Mesothelial cell of epicardium (in vitro differentiated cells): ENCODE results near the gene CCNJL. TPM values are rescaled to one million over a fixed set of nuclear protein-coding genes. Genes with fewer than 3 reads are reported as not detected.
"Not testable (repeated sequence)": the region's sequence is repeated elsewhere in the genome, so short reads cannot be mapped to it uniquely, and the experiment has no call there.

Source experiments
- DNase-seq, 2 experiments: peaks; one replicate each; pipeline ENCODE4 v3.0.0; 2021; ENCODE audit warnings: low spot score in 2 of 2; ENCODE audit not compliant: unreplicated experiment in 2 of 2
- H3K27ac Mint-ChIP-seq: 2 replicates; pipeline ENCODE4 v1.8.0; 2021; ENCODE audit warnings: mixed read lengths
- H3K27me3 Mint-ChIP-seq: 2 replicates; pipeline ENCODE4 v1.8.0; 2021; ENCODE audit warnings: low read depth, mixed read lengths
- H3K36me3 Mint-ChIP-seq: 2 replicates; pipeline ENCODE4 v1.8.0; 2021; ENCODE audit warnings: mixed read lengths
- H3K4me1 Mint-ChIP-seq: 2 replicates; pipeline ENCODE4 v1.8.0; 2021; ENCODE audit warnings: mixed read lengths
- H3K4me3 Mint-ChIP-seq: 2 replicates; pipeline ENCODE4 v1.8.0; 2021; ENCODE audit warnings: mild to moderate bottlenecking, moderate library complexity, mixed read lengths
- H3K9me3 Mint-ChIP-seq: 2 replicates; pipeline ENCODE4 v1.8.0; 2021; ENCODE audit warnings: mixed read lengths
- total RNA-seq: library from RNA; stranded (reverse); gene quantifications from 3 replicates; pipeline ENCODE4 v1.2.1, GENCODE V29; 2021
- TF ChIP-seq, protein P1 (sequence below): fragments of 200-600 bp; sonication (generic); IDR thresholded peaks from one replicate; pipeline ENCODE4 v1.5.0; 2021; ENCODE audit warnings: antibody characterized with exemption; ENCODE audit not compliant: unreplicated experiment

Gene CCNJL
- total RNA-seq, 1 donor from 2014 or later = 8.9 TPM

DNA sequence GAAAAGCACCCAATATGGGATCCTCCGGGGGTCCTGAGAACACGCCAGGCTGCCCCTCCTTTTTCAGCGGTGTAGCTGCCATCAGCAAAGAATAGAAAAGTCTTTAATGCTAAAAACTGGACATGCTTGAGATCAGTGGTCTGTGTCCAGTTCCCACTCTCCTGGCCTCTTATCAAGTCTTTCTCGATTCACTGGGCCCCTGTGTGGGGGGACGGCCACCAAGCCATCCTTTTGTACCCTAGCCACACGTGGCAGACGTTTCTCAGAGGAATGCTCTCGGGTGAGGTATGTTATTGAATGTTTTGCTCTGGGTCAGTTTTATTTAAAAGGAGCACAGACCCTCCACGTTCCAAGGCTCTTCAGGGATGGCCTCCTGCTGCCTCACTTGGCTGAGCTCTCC is 59.4 kb downstream of the CCNJL start:
- no peak for DNase-seq
- H3K4me3 Mint-ChIP-seq = no peak overlapping the region
- no peaks in the 10 kb centered on the region for H3K27me3 Mint-ChIP-seq
- TF ChIP-seq, protein P1, sequence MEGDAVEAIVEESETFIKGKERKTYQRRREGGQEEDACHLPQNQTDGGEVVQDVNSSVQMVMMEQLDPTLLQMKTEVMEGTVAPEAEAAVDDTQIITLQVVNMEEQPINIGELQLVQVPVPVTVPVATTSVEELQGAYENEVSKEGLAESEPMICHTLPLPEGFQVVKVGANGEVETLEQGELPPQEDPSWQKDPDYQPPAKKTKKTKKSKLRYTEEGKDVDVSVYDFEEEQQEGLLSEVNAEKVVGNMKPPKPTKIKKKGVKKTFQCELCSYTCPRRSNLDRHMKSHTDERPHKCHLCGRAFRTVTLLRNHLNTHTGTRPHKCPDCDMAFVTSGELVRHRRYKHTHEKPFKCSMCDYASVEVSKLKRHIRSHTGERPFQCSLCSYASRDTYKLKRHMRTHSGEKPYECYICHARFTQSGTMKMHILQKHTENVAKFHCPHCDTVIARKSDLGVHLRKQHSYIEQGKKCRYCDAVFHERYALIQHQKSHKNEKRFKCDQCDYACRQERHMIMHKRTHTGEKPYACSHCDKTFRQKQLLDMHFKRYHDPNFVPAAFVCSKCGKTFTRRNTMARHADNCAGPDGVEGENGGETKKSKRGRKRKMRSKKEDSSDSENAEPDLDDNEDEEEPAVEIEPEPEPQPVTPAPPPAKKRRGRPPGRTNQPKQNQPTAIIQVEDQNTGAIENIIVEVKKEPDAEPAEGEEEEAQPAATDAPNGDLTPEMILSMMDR = no peak
- H3K4me1 Mint-ChIP-seq = no peaks in the 10 kb centered on the region
- no peaks in the 10 kb centered on the region for H3K9me3 Mint-ChIP-seq
- H3K27ac Mint-ChIP-seq = no peak overlapping the region
- H3K36me3 Mint-ChIP-seq = peaks cover 7% of the 10 kb centered on the region

DNA sequence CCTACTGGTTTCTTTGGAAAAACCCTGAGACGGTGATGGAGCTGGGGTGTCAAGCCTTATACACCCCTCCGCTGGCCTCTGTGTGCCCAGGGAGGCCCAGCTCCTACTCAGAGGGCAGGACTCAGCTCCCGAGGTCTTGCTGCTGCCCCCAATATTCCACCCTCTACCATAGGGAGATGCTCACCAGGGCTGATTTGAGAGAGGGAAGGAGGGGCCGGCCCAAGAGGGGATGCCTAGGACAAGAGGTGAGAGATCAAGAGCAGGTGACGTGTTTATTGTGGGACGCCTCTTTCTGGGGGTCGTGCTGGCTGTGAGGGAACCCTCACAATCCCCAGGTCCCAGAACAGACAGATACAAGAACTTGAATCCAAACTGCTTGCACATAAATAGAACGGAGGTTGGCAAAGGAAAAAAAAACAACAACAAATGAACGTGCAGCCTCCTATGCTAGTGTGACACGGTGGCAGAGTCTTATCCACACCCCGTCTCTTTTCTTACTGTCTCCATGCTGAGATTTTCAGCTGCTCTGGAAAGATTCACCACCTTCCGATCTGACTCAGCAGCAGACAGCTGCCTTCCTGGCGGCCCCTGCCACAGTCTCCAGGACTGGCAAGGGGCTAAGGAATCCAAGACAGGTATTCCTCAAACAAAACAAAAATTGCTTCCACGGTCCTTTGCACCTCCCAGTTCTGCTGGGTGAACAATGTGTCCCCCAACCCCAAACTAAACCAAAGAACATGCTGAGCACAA is 60.8 kb downstream of the CCNJL start:
- H3K36me3 Mint-ChIP-seq = peaks cover 7% of the 10 kb centered on the region
- TF ChIP-seq, protein P1 = no peak
- H3K27ac Mint-ChIP-seq = no peak overlapping the region
- no peak overlapping the region for H3K4me3 Mint-ChIP-seq
- no peaks in the 10 kb centered on the region for H3K4me1 Mint-ChIP-seq
- H3K27me3 Mint-ChIP-seq = no peaks in the 10 kb centered on the region
- no peaks in the 10 kb centered on the region for H3K9me3 Mint-ChIP-seq
- DNase-seq = no peak

DNA sequence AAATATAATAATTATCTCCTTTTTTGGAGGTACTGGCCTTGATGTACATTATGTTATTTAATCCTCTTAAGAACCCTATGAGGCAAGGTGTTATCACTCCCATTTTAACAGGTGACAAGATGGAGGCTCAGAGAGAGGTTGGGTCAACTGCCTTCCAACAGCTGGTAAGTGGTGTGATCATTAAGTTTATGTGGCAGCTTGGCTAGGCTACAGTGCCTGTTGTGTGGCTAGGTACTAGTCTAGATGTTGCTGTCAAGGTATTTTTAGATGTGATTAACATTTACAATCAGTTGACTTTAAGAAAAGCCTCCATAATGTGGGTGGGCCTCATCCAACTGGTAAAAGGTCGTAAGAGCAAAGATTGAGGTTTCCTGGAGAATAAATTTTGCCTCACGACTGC is 61.5 kb downstream of the CCNJL start:
- Mint-ChIP-seq H3K4me3 (no peak overlapping the region), H3K27ac (no peak overlapping the region), H3K9me3 (no peaks in the 10 kb centered on the region), H3K4me1 (no peaks in the 10 kb centered on the region), H3K27me3 (no peaks in the 10 kb centered on the region), H3K36me3 (peaks cover 7% of the 10 kb centered on the region)
- TF ChIP-seq, protein P1 = no peak
- DNase-seq = no peak

DNA sequence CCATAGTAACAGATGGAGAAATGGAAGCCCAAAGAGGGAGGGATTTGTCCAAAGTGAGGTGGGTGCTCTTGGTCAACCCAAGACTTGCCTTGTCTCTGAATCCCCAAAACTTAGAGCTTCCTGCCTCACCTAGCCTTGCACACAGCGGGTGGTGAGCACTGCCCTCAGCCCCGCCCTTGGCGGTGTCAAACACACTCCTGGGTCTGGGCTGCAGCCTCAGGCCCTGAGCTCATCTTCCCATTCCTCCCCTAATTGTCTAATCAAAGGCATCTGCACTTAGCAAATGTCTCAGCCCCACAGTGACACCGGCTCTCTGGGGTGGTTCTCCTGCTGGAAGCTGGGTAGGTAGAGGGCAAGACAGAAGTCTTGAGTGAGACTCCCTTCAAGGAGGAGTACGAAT is 62.1 kb downstream of the CCNJL start:
- no peak for DNase-seq
- H3K4me3 Mint-ChIP-seq = no peak overlapping the region
- TF ChIP-seq, protein P1 = no peak
- H3K9me3 Mint-ChIP-seq = no peaks in the 10 kb centered on the region
- no peak overlapping the region for H3K27ac Mint-ChIP-seq
- H3K4me1 Mint-ChIP-seq = no peaks in the 10 kb centered on the region
- peaks cover 7% of the 10 kb centered on the region for H3K36me3 Mint-ChIP-seq
- H3K27me3 Mint-ChIP-seq = no peaks in the 10 kb centered on the region

DNA sequence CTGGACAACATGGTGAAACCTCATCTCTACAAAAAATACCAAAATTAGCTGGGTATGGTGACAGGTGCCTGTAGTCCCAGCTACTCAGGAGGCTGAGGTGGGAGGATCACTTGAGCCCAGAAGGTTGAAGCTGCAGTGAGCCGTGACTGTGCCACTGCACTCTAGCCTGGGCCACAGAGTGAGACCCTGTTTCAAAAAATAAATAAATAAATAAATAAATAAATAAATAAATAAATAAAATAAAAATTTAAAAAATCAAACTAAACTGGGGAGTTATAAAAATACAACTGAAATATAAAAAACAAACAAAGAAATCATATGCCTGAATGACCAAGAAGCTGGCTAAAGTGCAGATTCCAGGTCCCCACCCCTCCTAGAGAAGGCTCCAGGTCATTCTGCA is 62.8 kb downstream of the CCNJL start:
- H3K36me3 Mint-ChIP-seq, H3K4me1 Mint-ChIP-seq, H3K27ac Mint-ChIP-seq, H3K4me3 Mint-ChIP-seq, H3K9me3 Mint-ChIP-seq, H3K27me3 Mint-ChIP-seq, DNase-seq: not testable (repeated sequence)

DNA sequence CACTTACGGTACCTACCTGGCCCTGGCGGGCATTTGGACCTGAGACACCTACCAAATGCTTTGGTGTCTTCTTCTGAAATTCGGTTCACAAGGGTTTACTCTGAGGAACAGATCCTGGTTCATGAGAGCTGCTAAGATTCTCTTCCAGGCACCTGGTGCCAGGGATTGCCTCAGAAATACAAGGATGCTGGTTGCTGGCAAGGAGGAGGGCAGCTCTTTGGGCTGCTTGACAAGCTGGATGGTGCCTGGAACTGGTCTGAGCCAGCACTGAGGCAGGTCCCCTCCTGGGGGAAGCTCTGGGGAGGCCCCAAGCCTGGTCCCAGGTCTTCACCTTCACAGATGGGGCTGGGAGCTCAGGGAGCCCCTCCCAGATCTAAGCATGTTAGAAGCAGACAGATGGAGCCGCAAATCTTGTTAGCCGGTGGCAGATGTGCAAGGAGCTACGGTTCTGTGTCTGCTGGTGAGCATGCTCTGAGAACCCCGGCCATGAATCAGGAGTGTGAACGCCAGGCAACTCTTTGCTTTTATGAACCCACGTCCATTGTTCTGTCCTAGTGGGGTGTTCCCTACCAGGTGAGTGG is 66.8 kb downstream of the CCNJL start:
- Mint-ChIP-seq H3K27me3 (no peaks in the 10 kb centered on the region), H3K4me3 (no peak overlapping the region), H3K9me3 (no peaks in the 10 kb centered on the region), H3K36me3 (no peaks in the 10 kb centered on the region), H3K4me1 (peaks cover under 1% of the 10 kb centered on the region), H3K27ac (no peak overlapping the region)
- DNase-seq = no peak
- TF ChIP-seq, protein P1 = no peak
